Measurements from ENCODE around the gene TYW5. TPM values are rescaled to one million over a fixed set of nuclear protein-coding genes. Genes with fewer than 3 reads are reported as not detected.
A peak's percentile ranks its signal among the peaks of the same experiment; 100 is the strongest.

TYW5 gene
- total and polyA plus RNA-seq, 2 donors (not counting 1 experiment from before 2014, with no cell fraction given): 5.8 to 10.1 TPM

GRCh38 chr2:199932312-199932855 lies 22.9 kb downstream of the TYW5 start:
- no peak overlapping the region for H3K27ac ChIP-seq (ENCODE audit: insufficient read depth, low read length)
- no peaks in the 10 kb centered on the region for H3K79me2 ChIP-seq (ENCODE audit: control insufficient read depth, insufficient read depth, low read length)
- peaks cover 4% of the 10 kb centered on the region for H3K4me1 ChIP-seq (ENCODE audit: control insufficient read depth, extremely low read depth, insufficient read depth, low read length)
- no peaks in the 10 kb centered on the region for H3K9me3 ChIP-seq (ENCODE audit: control insufficient read depth, insufficient read depth, low read depth, low read length)
- no peaks in the 10 kb centered on the region for H3K27me3 ChIP-seq (ENCODE audit: control insufficient read depth, insufficient read depth, low read length)
- no peak overlapping the region for H3K4me3 ChIP-seq (replicated peaks in 1 of 4; ENCODE audit: control extremely low read depth in 1 of 4, insufficient read depth in 1 of 4, low read depth in 3 of 4, low read length in 4 of 4)
- no peak overlapping the region for H3K4me2 ChIP-seq (ENCODE audit: extremely low read depth, insufficient read depth, low read length)
- H4K20me1 ChIP-seq (ENCODE audit: control insufficient read depth, extremely low read depth, insufficient read depth, low read length): no peaks in the 10 kb centered on the region
- peaks cover 4% of the 10 kb centered on the region for H3K36me3 ChIP-seq (ENCODE audit: control insufficient read depth, insufficient read depth, low read length)
- peak; percentile 25 to 65 for DNase-seq (ENCODE audit: low read depth in 2 of 2)
- no peak overlapping the region for H3K9ac ChIP-seq (ENCODE audit: insufficient read depth, low read length)
- TF ChIP-seq EZH2 (IDR thresholded peaks at IDR 0.05; ENCODE audit: low read length, missing control alignments): no peak
- TF ChIP-seq CTCF (conservative IDR thresholded peaks at IDR 0.05 in 1 of 2, IDR thresholded peaks at IDR 0.05 in 1 of 2; ENCODE audit: low read depth in 1 of 2, low read length in 2 of 2): no peak
- H2AFZ ChIP-seq (ENCODE audit: low read length): no peak overlapping the region

GRCh38 chr2:199929262-199929661 lies 26.0 kb downstream of the TYW5 start:
- no peaks in the 10 kb centered on the region for H3K27me3 ChIP-seq (ENCODE audit: control insufficient read depth, insufficient read depth, low read length)
- no peak overlapping the region for H2AFZ ChIP-seq (ENCODE audit: low read length)
- peaks cover 2% of the 10 kb centered on the region for H3K36me3 ChIP-seq (ENCODE audit: control insufficient read depth, insufficient read depth, low read length)
- no peak overlapping the region for H3K4me2 ChIP-seq (ENCODE audit: extremely low read depth, insufficient read depth, low read length)
- peaks cover 4% of the 10 kb centered on the region for H3K4me1 ChIP-seq (ENCODE audit: control insufficient read depth, extremely low read depth, insufficient read depth, low read length)
- no peak overlapping the region for H3K4me3 ChIP-seq (replicated peaks in 1 of 4; ENCODE audit: control extremely low read depth in 1 of 4, insufficient read depth in 1 of 4, low read depth in 3 of 4, low read length in 4 of 4)
- no peaks in the 10 kb centered on the region for H3K9me3 ChIP-seq (ENCODE audit: control insufficient read depth, insufficient read depth, low read depth, low read length)
- H3K79me2 ChIP-seq (ENCODE audit: control insufficient read depth, insufficient read depth, low read length): peaks cover 6% of the 10 kb centered on the region
- no peak for DNase-seq (ENCODE audit: low read depth in 2 of 2)
- no peak for TF ChIP-seq EZH2 (IDR thresholded peaks at IDR 0.05; ENCODE audit: low read length, missing control alignments)
- no peak for TF ChIP-seq CTCF (conservative IDR thresholded peaks at IDR 0.05 in 1 of 2, IDR thresholded peaks at IDR 0.05 in 1 of 2; ENCODE audit: low read depth in 1 of 2, low read length in 2 of 2)
- no peak overlapping the region for H3K27ac ChIP-seq (ENCODE audit: insufficient read depth, low read length)
- H3K9ac ChIP-seq (ENCODE audit: insufficient read depth, low read length): no peak overlapping the region
- no peaks in the 10 kb centered on the region for H4K20me1 ChIP-seq (ENCODE audit: control insufficient read depth, extremely low read depth, insufficient read depth, low read length)

GRCh38 chr2:199928626-199929025 lies 26.7 kb downstream of the TYW5 start:
- H3K79me2 ChIP-seq (ENCODE audit: control insufficient read depth, insufficient read depth, low read length): peaks cover 11% of the 10 kb centered on the region
- no peak for DNase-seq (ENCODE audit: low read depth in 2 of 2)
- no peaks in the 10 kb centered on the region for H4K20me1 ChIP-seq (ENCODE audit: control insufficient read depth, extremely low read depth, insufficient read depth, low read length)
- H3K36me3 ChIP-seq (ENCODE audit: control insufficient read depth, insufficient read depth, low read length): peaks cover 2% of the 10 kb centered on the region
- no peaks in the 10 kb centered on the region for H3K27me3 ChIP-seq (ENCODE audit: control insufficient read depth, insufficient read depth, low read length)
- no peak overlapping the region for H2AFZ ChIP-seq (ENCODE audit: low read length)
- H3K4me3 ChIP-seq (replicated peaks in 1 of 4; ENCODE audit: control extremely low read depth in 1 of 4, insufficient read depth in 1 of 4, low read depth in 3 of 4, low read length in 4 of 4): no peak overlapping the region
- H3K4me2 ChIP-seq (ENCODE audit: extremely low read depth, insufficient read depth, low read length): no peak overlapping the region
- no peak for TF ChIP-seq EZH2 (IDR thresholded peaks at IDR 0.05; ENCODE audit: low read length, missing control alignments)
- no peak overlapping the region for H3K9ac ChIP-seq (ENCODE audit: insufficient read depth, low read length)
- peaks cover 1% of the 10 kb centered on the region for H3K4me1 ChIP-seq (ENCODE audit: control insufficient read depth, extremely low read depth, insufficient read depth, low read length)
- no peak overlapping the region for H3K27ac ChIP-seq (ENCODE audit: insufficient read depth, low read length)
- H3K9me3 ChIP-seq (ENCODE audit: control insufficient read depth, insufficient read depth, low read depth, low read length): no peaks in the 10 kb centered on the region

All from fibroblast of lung (primary cell).